Hepatocyte (in vitro differentiated cells): ENCODE measurements around the gene CEBPZ. TPM values are rescaled to one million over a fixed set of nuclear protein-coding genes. Genes with fewer than 3 reads are reported as not detected.

Source experiments
- DNase-seq: peaks from one replicate; pipeline ENCODE4 v3.0.0-alpha.2; 2016; ENCODE audit warnings: low spot score
- H2AFZ ChIP-seq: fragments of 200-600 bp; sonication (generic); 2 replicates; pipeline ENCODE4 v1.6.0; 2016; ENCODE audit warnings: antibody characterized with exemption, mild to moderate bottlenecking
- H3K27ac ChIP-seq: fragments of 200-600 bp; sonication (generic); 2 replicates; pipeline ENCODE4 v1.5.1; 2016; ENCODE audit warnings: mild to moderate bottlenecking
- H3K27me3 ChIP-seq: fragments of 200-600 bp; sonication (generic); 2 replicates; pipeline ENCODE4 v1.6.1; 2016
- H3K36me3 ChIP-seq: fragments of 200-600 bp; sonication (generic); replicated peaks from 2 replicates; pipeline ENCODE4 v1.5.1; 2016; ENCODE audit warnings: low read depth; ENCODE audit not compliant: insufficient read depth
- H3K4me1 ChIP-seq: fragments of 200-600 bp; sonication (generic); 2 replicates; pipeline ENCODE4 v1.5.1; 2016; ENCODE audit warnings: mild to moderate bottlenecking, moderate library complexity; ENCODE audit not compliant: insufficient read depth
- H3K4me2 ChIP-seq: fragments of 200-600 bp; sonication (generic); 2 replicates; pipeline ENCODE4 v1.6.0; 2016
- H3K4me3 ChIP-seq: fragments of 200-600 bp; sonication (generic); 2 replicates; pipeline ENCODE4 v1.5.1; 2016; ENCODE audit warnings: mild to moderate bottlenecking
- H3K79me2 ChIP-seq: fragments of 200-600 bp; sonication (generic); 2 replicates; pipeline ENCODE4 v1.6.0; 2017; ENCODE audit warnings: mild to moderate bottlenecking
- H3K9me2 ChIP-seq: fragments of 200-600 bp; sonication (generic); replicated peaks from 2 replicates; pipeline ENCODE4 v1.6.0; 2017; ENCODE audit warnings: mild to moderate bottlenecking; ENCODE audit not compliant: insufficient read depth
- H3K9me3 ChIP-seq: fragments of 200-600 bp; sonication (generic); 2 replicates; pipeline ENCODE4 v1.5.1; 2016; ENCODE audit warnings: low read depth, mild to moderate bottlenecking
- H4K20me1 ChIP-seq: fragments of 200-600 bp; sonication (generic); 2 replicates; pipeline ENCODE4 v1.6.0; 2016; ENCODE audit warnings: mild to moderate bottlenecking; ENCODE audit not compliant: insufficient read depth, poor library complexity, severe bottlenecking
- CTCF ChIP-seq: fragments of 200-600 bp; sonication (generic); IDR thresholded peaks from 2 replicates; pipeline ENCODE4 v1.5.1; 2016; ENCODE audit warnings: antibody characterized with exemption, mild to moderate bottlenecking; ENCODE audit not compliant: poor library complexity
- EZH2 ChIP-seq: fragments of 200-600 bp; sonication (generic); IDR thresholded peaks from 2 replicates; pipeline ENCODE4 v1.6.1; 2016; ENCODE audit warnings: antibody characterized with exemption, mild to moderate bottlenecking, borderline replicate concordance
- EZH2phosphoT487 ChIP-seq: fragments of 200-600 bp; sonication (generic); IDR thresholded peaks from one replicate; pipeline ENCODE4 v1.6.1; 2018; ENCODE audit warnings: antibody characterized with exemption, mild to moderate bottlenecking, low read depth, moderate library complexity; ENCODE audit not compliant: unreplicated experiment, severe bottlenecking
- WGBS: methylation state at CpG from one replicate; pipeline ENCODE4 v1.1.6; 2016; ENCODE audit warnings: low lambda C conversion rate; ENCODE audit errors: missing lambda C conversion rate; 5-methylcytosine and 5-hydroxymethylcytosine counted together
- polyA plus RNA-seq: library from polyadenylated mRNA; unstranded; fragments of >200 nt; fragmentation: Nextera tagmentation; extraction: Ambion mirVana; gene quantifications from 2 replicates; pipeline ENCODE4 v1.2.1, GENCODE V29; 2016
- total RNA-seq: library from RNA; depleted of rRNA; stranded (reverse); fragments of >200 nt; gene quantifications from 2 replicates; pipeline ENCODE4 v1.2.3, GENCODE V29; 2014

Gene CEBPZ
- total and polyA plus RNA-seq, 2 experiments from 2014 or later = 21.5 to 40.3 TPM

- Histone ChIP-seq H3K36me3 (no peaks in the 10 kb centered on the region), H4K20me1 (no peaks in the 10 kb centered on the region), H3K27me3 (no peaks in the 10 kb centered on the region), H3K4me3 (no peak overlapping the region), H3K4me1 (no peaks in the 10 kb centered on the region), H3K4me2 (peak overlapping the region; percentile 4), H3K9me2 (no peaks in the 10 kb centered on the region), H3K79me2 (no peaks in the 10 kb centered on the region), H3K9me3 (no peaks in the 10 kb centered on the region), H2AFZ (no peak overlapping the region), H3K27ac (peak overlapping the region; percentile 28)
- TF ChIP-seq EZH2phosphoT487 (no peak), EZH2 (no peak), CTCF (peak; percentile 59)
- DNase-seq = peak; percentile 46
- 55% methylated on average over 17 of the region's 17 CpGs for WGBS
These were observed 63.0 kb downstream of the CEBPZ start for GRCh38 chr2:37168217-37168981.

- Histone ChIP-seq H3K4me3 (no peak overlapping the region), H3K4me1 (no peaks in the 10 kb centered on the region), H2AFZ (no peak overlapping the region), H3K27ac (peak overlapping the region; percentile 28), H3K4me2 (peak overlapping the region; percentile 4), H3K9me2 (no peaks in the 10 kb centered on the region), H3K9me3 (no peaks in the 10 kb centered on the region), H3K27me3 (no peaks in the 10 kb centered on the region), H3K79me2 (no peaks in the 10 kb centered on the region), H3K36me3 (no peaks in the 10 kb centered on the region), H4K20me1 (no peaks in the 10 kb centered on the region)
- TF ChIP-seq EZH2 (no peak), EZH2phosphoT487 (no peak), CTCF (no peak)
- 93% methylated on average over 3 of the region's 3 CpGs for WGBS
- DNase-seq = no peak
These were observed 63.7 kb downstream of the CEBPZ start for GRCh38 chr2:37167636-37168180.

- no peaks in the 10 kb centered on the region for H4K20me1 ChIP-seq
- 92% methylated on average over 1 of the region's 1 CpG for WGBS
These were observed 66.6 kb downstream of the CEBPZ start for GRCh38 chr2:37164757-37165156.

More at GRCh38 chr2:37164757-37165156, 66.6 kb downstream of the CEBPZ start:
- Histone ChIP-seq H3K4me1 (no peaks in the 10 kb centered on the region), H3K4me3 (no peak overlapping the region), H3K9me2 (no peaks in the 10 kb centered on the region), H3K27ac (no peak overlapping the region), H3K36me3 (no peaks in the 10 kb centered on the region), H3K79me2 (no peaks in the 10 kb centered on the region), H3K27me3 (no peaks in the 10 kb centered on the region), H3K4me2 (no peak overlapping the region), H3K9me3 (no peaks in the 10 kb centered on the region), H2AFZ (no peak overlapping the region)
- DNase-seq = no peak
- no peak for TF ChIP-seq EZH2
- TF ChIP-seq CTCF = no peak
- TF ChIP-seq EZH2phosphoT487 = no peak
